ENCODE measurements around the gene LARP4B.
A peak's percentile ranks its signal among the peaks of the same experiment; 100 is the strongest.

The LARP4B gene

DNA sequence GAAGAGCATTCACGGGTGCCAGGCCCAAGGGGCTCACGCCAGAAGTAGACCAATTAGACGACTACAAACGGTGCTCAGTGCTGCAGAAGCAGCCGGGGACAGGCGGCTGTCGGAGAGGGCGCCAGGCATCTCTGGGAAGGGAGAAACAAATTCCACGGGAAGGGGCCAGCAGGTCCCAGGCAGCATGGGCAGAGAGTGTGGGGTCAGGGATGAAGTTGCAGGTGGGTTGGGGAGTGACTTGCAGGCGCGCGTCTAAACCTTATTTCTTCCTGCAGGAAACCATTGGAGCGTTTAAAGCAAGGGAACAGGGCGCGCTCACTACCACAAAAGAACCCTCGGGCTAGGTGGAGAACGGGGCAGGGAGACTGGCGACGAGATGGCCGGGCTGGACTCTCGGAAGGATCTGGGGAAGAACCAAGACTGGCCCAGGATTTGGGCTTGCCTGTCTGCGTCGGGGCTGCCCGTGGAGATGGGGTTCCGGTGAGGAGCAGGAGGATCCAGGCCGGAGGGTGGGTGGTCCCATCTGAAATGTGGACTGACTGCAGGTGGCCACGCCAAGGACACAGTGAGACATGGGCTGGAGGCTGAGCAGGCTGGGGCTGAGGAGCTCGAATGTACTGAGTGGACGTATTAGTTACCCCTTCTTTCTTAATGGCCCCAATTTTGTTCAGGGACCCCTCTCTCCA lies 125.7 kb downstream of the LARP4B start:
- no peak for DNase-seq

- no peak for DNase-seq
Observed at GRCh38 chr10:804787-805619, 126.5 kb downstream of the LARP4B start.

DNA sequence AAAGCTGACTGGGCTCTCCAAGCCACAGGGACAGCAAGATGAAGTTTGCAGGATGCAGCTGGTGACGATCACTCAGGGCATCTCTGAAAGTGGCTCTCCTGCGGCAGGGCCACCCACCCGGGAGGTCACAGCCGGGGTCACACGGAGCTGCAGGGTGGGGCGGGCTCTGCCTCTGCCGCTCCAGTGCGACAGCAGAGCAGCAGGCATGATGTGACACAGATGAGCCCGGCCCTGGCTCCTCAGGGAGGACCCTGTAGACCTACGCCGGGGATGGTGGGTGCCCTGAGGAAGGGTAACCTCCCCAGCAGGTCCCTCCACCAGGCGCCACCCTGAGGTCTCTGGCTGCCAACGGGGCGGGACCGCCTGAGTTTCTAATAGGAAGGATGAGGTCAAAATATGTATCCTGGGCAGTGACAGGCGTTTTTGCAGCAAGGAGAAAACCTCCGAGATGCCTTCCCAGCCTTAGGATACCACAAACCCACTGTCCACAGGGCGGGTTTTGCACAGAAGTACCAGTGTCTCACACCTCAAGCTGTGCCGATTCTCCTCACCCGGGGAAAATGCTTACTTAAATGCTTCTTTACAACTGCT lies 127.2 kb downstream of the LARP4B start:
- DNase-seq = no peak

- DNase-seq = no peak
Observed at GRCh38 chr10:803041-803741, 128.3 kb downstream of the LARP4B start.

DNA sequence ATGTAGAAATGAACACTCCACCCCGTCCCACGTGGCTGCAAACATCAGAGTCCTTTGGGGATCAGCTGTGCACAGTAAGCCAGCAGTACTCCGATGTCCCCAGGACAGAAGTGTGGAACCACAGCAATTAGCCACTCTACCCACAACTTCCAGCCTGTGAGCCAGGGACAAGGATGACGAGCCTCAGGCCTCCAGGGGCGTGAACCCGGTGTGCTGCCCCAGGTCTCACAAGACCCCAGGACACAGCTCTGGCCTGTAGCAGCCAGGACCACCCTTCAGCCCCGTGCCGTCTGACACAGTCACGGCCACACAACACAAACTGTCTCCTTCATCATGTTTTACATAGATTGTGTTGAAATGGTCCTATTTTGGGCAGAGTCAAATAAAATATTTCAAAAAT lies 129.0 kb downstream of the LARP4B start:
- DNase-seq = no peak

DNA sequence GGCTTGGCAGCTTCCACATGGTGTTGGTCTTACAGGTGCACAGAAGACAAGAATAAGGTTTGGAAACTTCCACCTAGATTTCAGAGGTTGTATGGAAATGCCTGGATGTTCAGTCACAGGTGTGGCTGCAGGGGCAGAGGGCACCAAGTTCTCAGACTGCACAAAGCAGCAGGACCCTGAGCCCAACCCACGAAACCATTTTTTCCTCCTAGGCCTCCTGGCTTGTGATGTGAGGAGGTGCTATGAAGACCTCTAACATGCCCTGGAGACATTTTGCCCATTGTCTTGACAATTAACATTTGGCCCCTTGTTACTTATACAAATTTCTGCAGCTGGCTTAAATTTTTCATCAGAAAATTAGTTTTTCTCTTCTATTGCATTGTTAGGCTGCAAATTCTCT lies 134.3 kb downstream of the LARP4B start:
- no peak for DNase-seq

GRCh38 chr10:796233-796632 lies 135.3 kb downstream of the LARP4B start:
- DNase-seq = no peak

- no peak for DNase-seq
Observed at GRCh38 chr10:794382-794956, 137.0 kb downstream of the LARP4B start.

GRCh38 chr10:792792-793100 lies 138.8 kb downstream of the LARP4B start:
- no peak for DNase-seq

- no peak for DNase-seq
Observed at GRCh38 chr10:792083-792791, 139.3 kb downstream of the LARP4B start.

- DNase-seq = no peak
Observed at GRCh38 chr10:791639-792038, 139.9 kb downstream of the LARP4B start.

- no peak for DNase-seq
Observed at GRCh38 chr10:790821-791551, 140.5 kb downstream of the LARP4B start.

- no peak for DNase-seq
Observed at GRCh38 chr10:789831-790701, 141.4 kb downstream of the LARP4B start.

GRCh38 chr10:788796-789748 lies 142.4 kb downstream of the LARP4B start:
- peak; percentile 68 for DNase-seq

DNA sequence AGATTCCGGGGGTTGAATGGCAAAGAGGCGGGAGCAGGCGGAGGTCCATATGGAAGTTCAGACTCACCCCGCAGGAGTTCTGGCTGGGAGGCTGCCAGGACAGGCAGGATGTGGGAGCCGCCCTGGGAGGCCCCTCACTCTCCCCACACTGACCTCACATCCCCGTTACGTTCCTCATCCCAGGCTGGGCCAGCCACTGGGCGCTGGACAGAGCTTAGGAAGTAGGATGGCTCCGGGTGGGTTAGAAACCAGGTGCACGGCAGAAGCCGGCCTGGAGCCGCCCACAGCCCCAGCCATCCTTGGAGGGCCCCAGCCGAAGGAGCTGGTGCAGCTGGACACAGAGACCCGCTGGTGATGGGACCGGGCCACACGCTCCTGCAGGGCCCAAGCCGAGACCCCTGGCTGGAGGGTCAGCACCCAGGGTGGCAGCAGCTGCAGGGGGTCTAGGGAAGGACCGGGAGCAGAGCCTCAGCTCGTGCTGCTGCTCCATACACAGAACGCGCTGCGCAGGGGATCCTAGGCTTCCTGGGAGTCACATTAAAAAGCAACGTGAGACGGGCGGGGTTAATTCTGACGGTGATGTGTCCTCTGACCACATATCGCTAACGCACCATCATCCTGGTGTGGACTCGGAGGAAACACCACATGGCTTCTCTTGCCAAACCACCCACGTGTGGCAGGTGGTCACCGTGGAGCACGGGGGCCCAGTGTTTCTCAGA lies 143.4 kb downstream of the LARP4B start:
- no peak for DNase-seq

DNA sequence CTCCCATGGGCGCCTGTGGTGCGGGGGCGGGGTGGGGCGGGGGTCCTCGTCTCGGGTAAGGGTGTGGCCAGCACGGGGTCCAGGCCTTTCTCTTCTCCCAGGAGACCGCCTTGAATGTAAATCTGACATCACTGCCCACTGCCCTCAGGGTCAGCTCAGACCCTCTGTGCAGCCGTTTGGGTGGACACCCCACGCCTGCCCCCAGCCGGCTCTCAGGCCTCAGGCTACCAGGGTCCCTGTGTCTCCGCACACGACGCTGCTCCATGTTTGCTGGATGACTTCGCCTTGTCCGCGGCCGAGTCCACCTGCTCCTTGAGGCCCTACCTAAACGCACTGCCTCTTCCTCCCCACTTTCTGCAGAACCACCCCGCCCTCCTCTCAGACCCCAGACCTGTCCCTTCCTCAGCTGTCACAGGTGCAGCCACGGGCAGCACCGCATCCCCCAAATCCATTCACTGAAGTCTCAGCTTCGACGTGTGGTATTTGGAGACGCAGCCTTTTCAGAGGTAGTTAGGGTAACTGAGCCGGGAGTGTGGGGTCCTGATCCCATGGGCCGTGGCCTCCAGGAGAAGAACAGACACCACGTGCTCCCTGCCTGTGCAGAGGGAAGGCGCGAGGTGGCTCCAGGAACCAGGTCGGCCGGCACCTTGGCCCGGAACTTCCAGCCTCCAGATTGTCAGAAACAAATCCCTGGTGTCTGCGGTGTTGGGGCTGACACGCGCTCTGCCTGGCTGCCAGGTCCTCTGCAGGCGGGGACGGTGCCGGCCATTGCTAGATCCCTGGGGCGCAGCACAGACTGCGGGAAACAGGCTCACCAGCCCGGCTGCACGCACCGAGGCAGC lies 144.7 kb downstream of the LARP4B start:
- DNase-seq = no peak

DNA sequence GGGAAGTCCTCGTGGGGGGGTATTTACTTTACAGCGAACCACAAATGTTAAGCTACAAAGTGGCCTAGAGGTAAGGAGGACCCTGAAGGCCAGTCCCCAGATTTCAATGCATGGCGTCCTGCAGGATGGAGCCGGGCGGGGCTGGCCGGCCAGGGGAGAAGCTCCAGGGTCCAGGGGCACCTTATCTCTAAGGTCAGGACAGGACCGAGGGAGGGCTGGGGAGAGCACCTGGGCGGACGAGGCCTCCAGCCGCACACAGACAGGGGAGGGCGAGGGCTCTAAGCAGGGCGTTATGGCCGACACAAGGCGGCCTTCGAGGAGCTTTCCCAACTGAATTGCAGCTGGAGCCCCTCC lies 145.7 kb downstream of the LARP4B start:
- no peak for DNase-seq
